Urothelium cell line (cell line): Measurements from ENCODE around the gene TLE6.
A peak's percentile ranks its signal among the peaks of the same experiment; 100 is the strongest.
"Not testable (repeated sequence)": the region's sequence is repeated elsewhere in the genome, so short reads cannot be mapped to it uniquely, and the experiment has no call there.

Source experiments
- DNase-seq: peaks from one replicate; pipeline ENCODE4 v3.0.0; 2011; ENCODE audit warnings: low spot score, mixed read lengths
- FAIRE-seq: peaks from 2 replicates; lab custom pipeline; 2011; peaks lifted over from hg19 to GRCh38; lab: Jason Lieb, UNC

Gene TLE6

GRCh38 chr19:3001235-3001800 lies 24.0 kb downstream of the TLE6 start:
- FAIRE-seq (no peak), DNase-seq (no peak)

- no peak for FAIRE-seq
- no peak for DNase-seq
Measured at GRCh38 chr19:3003046-3003445, 25.7 kb downstream of the TLE6 start.

GRCh38 chr19:3004522-3004921 lies 27.2 kb downstream of the TLE6 start:
- DNase-seq (no peak), FAIRE-seq (no peak)

- no peak for FAIRE-seq
- DNase-seq, result no peak
Measured at GRCh38 chr19:3005345-3005744, 28.0 kb downstream of the TLE6 start.

- FAIRE-seq, result no peak
- peak; percentile 18 for DNase-seq
Measured at GRCh38 chr19:3006075-3006767, 28.9 kb downstream of the TLE6 start.

GRCh38 chr19:3007975-3008374 lies 30.6 kb downstream of the TLE6 start:
- no peak for DNase-seq
- no peak for FAIRE-seq

- FAIRE-seq (no peak), DNase-seq (no peak)
Measured at GRCh38 chr19:3008994-3009393, 31.6 kb downstream of the TLE6 start.

GRCh38 chr19:3010871-3011270 lies 33.5 kb downstream of the TLE6 start:
- DNase-seq (no peak), FAIRE-seq (no peak)

GRCh38 chr19:3012059-3012458 lies 34.7 kb downstream of the TLE6 start:
- DNase-seq, FAIRE-seq: not testable (repeated sequence)

GRCh38 chr19:3012621-3013262 lies 35.4 kb downstream of the TLE6 start:
- FAIRE-seq, result no peak

GRCh38 chr19:3013263-3013725 lies 35.9 kb downstream of the TLE6 start:
- FAIRE-seq (no peak), DNase-seq (no peak)

More at GRCh38 chr19:3012621-3013262, 35.4 kb downstream of the TLE6 start:
- DNase-seq, result no peak

- no peak for DNase-seq
- FAIRE-seq, result no peak
Measured at GRCh38 chr19:3014135-3014534, 36.8 kb downstream of the TLE6 start.

- FAIRE-seq, result no peak
- DNase-seq, result no peak
Measured at GRCh38 chr19:3015126-3016057, 38.0 kb downstream of the TLE6 start.

GRCh38 chr19:3017923-3018322 lies 40.6 kb downstream of the TLE6 start:
- DNase-seq (no peak), FAIRE-seq (no peak)

GRCh38 chr19:3019211-3019854 lies 42.0 kb downstream of the TLE6 start:
- DNase-seq (no peak), FAIRE-seq (no peak)

- DNase-seq (no peak), FAIRE-seq (no peak)
Measured at GRCh38 chr19:3020321-3020960, 43.1 kb downstream of the TLE6 start.

GRCh38 chr19:3024509-3024869 lies 47.1 kb downstream of the TLE6 start:
- DNase-seq (no peak), FAIRE-seq (no peak)

GRCh38 chr19:3024870-3025548 lies 47.6 kb downstream of the TLE6 start:
- no peak for FAIRE-seq

GRCh38 chr19:3025549-3025886 lies 48.2 kb downstream of the TLE6 start:
- FAIRE-seq, result no peak

More at GRCh38 chr19:3024870-3025548, 47.6 kb downstream of the TLE6 start:
- no peak for DNase-seq

GRCh38 chr19:3026768-3027167 lies 49.4 kb downstream of the TLE6 start:
- FAIRE-seq (no peak), DNase-seq (no peak)

More at GRCh38 chr19:3025549-3025886, 48.2 kb downstream of the TLE6 start:
- no peak for DNase-seq
